ENCODE data around the gene NUDT14.

DNA sequence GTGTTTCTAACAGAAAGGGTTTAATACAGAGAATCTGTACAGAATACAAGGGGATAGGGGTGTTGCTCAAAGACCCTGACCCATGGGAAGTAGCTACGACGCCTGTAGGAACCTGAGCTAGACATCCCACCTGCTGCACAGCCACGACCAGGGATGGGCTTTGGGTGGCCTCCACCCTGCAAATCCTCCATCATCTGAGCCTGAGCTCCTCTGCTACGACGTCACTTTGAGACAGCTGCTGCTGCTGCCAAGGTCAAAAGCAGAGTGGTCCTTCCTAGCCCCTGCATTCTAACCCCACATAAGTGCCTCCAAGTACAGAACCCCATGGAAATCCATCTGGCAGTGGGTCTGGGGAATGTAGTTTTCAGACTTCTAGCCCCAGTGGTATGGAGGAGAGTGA, 56.3 kb downstream of the NUDT14 start:
- TF ChIP-seq, protein P1, sequence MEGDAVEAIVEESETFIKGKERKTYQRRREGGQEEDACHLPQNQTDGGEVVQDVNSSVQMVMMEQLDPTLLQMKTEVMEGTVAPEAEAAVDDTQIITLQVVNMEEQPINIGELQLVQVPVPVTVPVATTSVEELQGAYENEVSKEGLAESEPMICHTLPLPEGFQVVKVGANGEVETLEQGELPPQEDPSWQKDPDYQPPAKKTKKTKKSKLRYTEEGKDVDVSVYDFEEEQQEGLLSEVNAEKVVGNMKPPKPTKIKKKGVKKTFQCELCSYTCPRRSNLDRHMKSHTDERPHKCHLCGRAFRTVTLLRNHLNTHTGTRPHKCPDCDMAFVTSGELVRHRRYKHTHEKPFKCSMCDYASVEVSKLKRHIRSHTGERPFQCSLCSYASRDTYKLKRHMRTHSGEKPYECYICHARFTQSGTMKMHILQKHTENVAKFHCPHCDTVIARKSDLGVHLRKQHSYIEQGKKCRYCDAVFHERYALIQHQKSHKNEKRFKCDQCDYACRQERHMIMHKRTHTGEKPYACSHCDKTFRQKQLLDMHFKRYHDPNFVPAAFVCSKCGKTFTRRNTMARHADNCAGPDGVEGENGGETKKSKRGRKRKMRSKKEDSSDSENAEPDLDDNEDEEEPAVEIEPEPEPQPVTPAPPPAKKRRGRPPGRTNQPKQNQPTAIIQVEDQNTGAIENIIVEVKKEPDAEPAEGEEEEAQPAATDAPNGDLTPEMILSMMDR (IDR thresholded peaks at IDR 0.05): no peak
- no peak for TF ChIP-seq POLR2A (IDR thresholded peaks at IDR 0.05)

Data from esophagus squamous epithelium (tissue), 4 donors.